Measurements from ENCODE around the gene DUSP7.

Gene DUSP7

GRCh38 chr3:52072020-52072419, 15.6 kb upstream of the DUSP7 start:
- Histone ChIP-seq H3K27me3 (ENCODE audit: control insufficient read depth in 1 of 2, insufficient read depth in 2 of 2, low read length in 2 of 2) (no peaks in the 10 kb centered on the region), H3K27ac (ENCODE audit: low read depth, low read length) (no peak overlapping the region), H3K9ac (ENCODE audit: low read length) (no peak overlapping the region), H3K36me3 (ENCODE audit: insufficient read depth, low read length) (no peaks in the 10 kb centered on the region), H3K4me1 (ENCODE audit: insufficient read depth, low read length) (peaks cover 23% of the 10 kb centered on the region), H3K4me3 (ENCODE audit: low read depth in 1 of 2, low read length in 2 of 2) (no peak overlapping the region), H3K9me3 (ENCODE audit: low read length) (no peaks in the 10 kb centered on the region)

- Histone ChIP-seq H3K9me3 (ENCODE audit: low read length) (no peaks in the 10 kb centered on the region), H3K27me3 (ENCODE audit: control insufficient read depth in 1 of 2, insufficient read depth in 2 of 2, low read length in 2 of 2) (no peaks in the 10 kb centered on the region), H3K4me3 (ENCODE audit: low read depth in 1 of 2, low read length in 2 of 2) (no peak overlapping the region), H3K36me3 (ENCODE audit: insufficient read depth, low read length) (no peaks in the 10 kb centered on the region), H3K27ac (ENCODE audit: low read depth, low read length) (no peak overlapping the region), H3K4me1 (ENCODE audit: insufficient read depth, low read length) (peaks cover 18% of the 10 kb centered on the region), H3K9ac (ENCODE audit: low read length) (no peak overlapping the region)
Measured at GRCh38 chr3:52070724-52071621, 14.6 kb upstream of the DUSP7 start.

GRCh38 chr3:52069855-52070254, 13.5 kb upstream of the DUSP7 start:
- Histone ChIP-seq H3K27me3 (ENCODE audit: control insufficient read depth in 1 of 2, insufficient read depth in 2 of 2, low read length in 2 of 2) (no peaks in the 10 kb centered on the region), H3K9me3 (ENCODE audit: low read length) (no peaks in the 10 kb centered on the region), H3K27ac (ENCODE audit: low read depth, low read length) (no peak overlapping the region), H3K36me3 (ENCODE audit: insufficient read depth, low read length) (no peaks in the 10 kb centered on the region), H3K4me3 (ENCODE audit: low read depth in 1 of 2, low read length in 2 of 2) (no peak overlapping the region), H3K9ac (ENCODE audit: low read length) (no peak overlapping the region), H3K4me1 (ENCODE audit: insufficient read depth, low read length) (peaks cover 18% of the 10 kb centered on the region)

GRCh38 chr3:52069135-52069534, 12.8 kb upstream of the DUSP7 start:
- H3K4me3 ChIP-seq (ENCODE audit: low read depth in 1 of 2, low read length in 2 of 2), result no peak overlapping the region
- no peaks in the 10 kb centered on the region for H3K36me3 ChIP-seq (ENCODE audit: insufficient read depth, low read length)
- no peaks in the 10 kb centered on the region for H3K27me3 ChIP-seq (ENCODE audit: control insufficient read depth in 1 of 2, insufficient read depth in 2 of 2, low read length in 2 of 2)
- H3K27ac ChIP-seq (ENCODE audit: low read depth, low read length), result no peak overlapping the region
- H3K9me3 ChIP-seq (ENCODE audit: low read length), result no peaks in the 10 kb centered on the region
- H3K4me1 ChIP-seq (ENCODE audit: insufficient read depth, low read length), result peaks cover 18% of the 10 kb centered on the region
- no peak overlapping the region for H3K9ac ChIP-seq (ENCODE audit: low read length)

- Histone ChIP-seq H3K36me3 (ENCODE audit: insufficient read depth, low read length) (no peaks in the 10 kb centered on the region), H3K4me3 (ENCODE audit: low read depth in 1 of 2, low read length in 2 of 2) (no peak overlapping the region), H3K4me1 (ENCODE audit: insufficient read depth, low read length) (peaks cover 18% of the 10 kb centered on the region), H3K9me3 (ENCODE audit: low read length) (no peaks in the 10 kb centered on the region), H3K27ac (ENCODE audit: low read depth, low read length) (no peak overlapping the region), H3K27me3 (ENCODE audit: control insufficient read depth in 1 of 2, insufficient read depth in 2 of 2, low read length in 2 of 2) (no peaks in the 10 kb centered on the region), H3K9ac (ENCODE audit: low read length) (no peak overlapping the region)
Measured at GRCh38 chr3:52068730-52069129, 12.4 kb upstream of the DUSP7 start.

- no peaks in the 10 kb centered on the region for H3K9me3 ChIP-seq (ENCODE audit: low read length)
- H3K9ac ChIP-seq (ENCODE audit: low read length), result no peak overlapping the region
- H3K4me1 ChIP-seq (ENCODE audit: insufficient read depth, low read length), result peaks cover 18% of the 10 kb centered on the region
- H3K36me3 ChIP-seq (ENCODE audit: insufficient read depth, low read length), result no peaks in the 10 kb centered on the region
- H3K27me3 ChIP-seq (ENCODE audit: control insufficient read depth in 1 of 2, insufficient read depth in 2 of 2, low read length in 2 of 2), result no peaks in the 10 kb centered on the region
- H3K27ac ChIP-seq (ENCODE audit: low read depth, low read length), result no peak overlapping the region
- H3K4me3 ChIP-seq (ENCODE audit: low read depth in 1 of 2, low read length in 2 of 2), result no peak overlapping the region
Measured at GRCh38 chr3:52068055-52068571, 11.7 kb upstream of the DUSP7 start.

GRCh38 chr3:52067526-52067925, 11.2 kb upstream of the DUSP7 start:
- Histone ChIP-seq H3K27me3 (ENCODE audit: control insufficient read depth in 1 of 2, insufficient read depth in 2 of 2, low read length in 2 of 2) (no peaks in the 10 kb centered on the region), H3K4me3 (ENCODE audit: low read depth in 1 of 2, low read length in 2 of 2) (no peak overlapping the region), H3K27ac (ENCODE audit: low read depth, low read length) (no peak overlapping the region), H3K36me3 (ENCODE audit: insufficient read depth, low read length) (no peaks in the 10 kb centered on the region), H3K4me1 (ENCODE audit: insufficient read depth, low read length) (peaks cover 18% of the 10 kb centered on the region), H3K9me3 (ENCODE audit: low read length) (no peaks in the 10 kb centered on the region), H3K9ac (ENCODE audit: low read length) (no peak overlapping the region)

GRCh38 chr3:52067046-52067445, 10.7 kb upstream of the DUSP7 start:
- Histone ChIP-seq H3K4me1 (ENCODE audit: insufficient read depth, low read length) (peaks cover 18% of the 10 kb centered on the region), H3K27ac (ENCODE audit: low read depth, low read length) (no peak overlapping the region)

GRCh38 chr3:52065264-52065756, 8.9 kb upstream of the DUSP7 start:
- Histone ChIP-seq H3K4me1 (ENCODE audit: insufficient read depth, low read length) (peaks cover 5% of the 10 kb centered on the region), H3K4me3 (ENCODE audit: low read depth in 1 of 2, low read length in 2 of 2) (no peak overlapping the region), H3K9me3 (ENCODE audit: low read length) (no peaks in the 10 kb centered on the region), H3K36me3 (ENCODE audit: insufficient read depth, low read length) (no peaks in the 10 kb centered on the region), H3K9ac (ENCODE audit: low read length) (no peak overlapping the region), H3K27ac (ENCODE audit: low read depth, low read length) (no peak overlapping the region), H3K27me3 (ENCODE audit: control insufficient read depth in 1 of 2, insufficient read depth in 2 of 2, low read length in 2 of 2) (no peaks in the 10 kb centered on the region)

More at GRCh38 chr3:52067046-52067445, 10.7 kb upstream of the DUSP7 start:
- no peak overlapping the region for H3K4me3 ChIP-seq (ENCODE audit: low read depth in 1 of 2, low read length in 2 of 2)
- no peak overlapping the region for H3K9ac ChIP-seq (ENCODE audit: low read length)
- H3K36me3 ChIP-seq (ENCODE audit: insufficient read depth, low read length), result no peaks in the 10 kb centered on the region
- H3K27me3 ChIP-seq (ENCODE audit: control insufficient read depth in 1 of 2, insufficient read depth in 2 of 2, low read length in 2 of 2), result no peaks in the 10 kb centered on the region
- H3K9me3 ChIP-seq (ENCODE audit: low read length), result no peaks in the 10 kb centered on the region

GRCh38 chr3:52064561-52064960, 8.2 kb upstream of the DUSP7 start:
- no peaks in the 10 kb centered on the region for H3K27me3 ChIP-seq (ENCODE audit: control insufficient read depth in 1 of 2, insufficient read depth in 2 of 2, low read length in 2 of 2)
- H3K9me3 ChIP-seq (ENCODE audit: low read length), result no peaks in the 10 kb centered on the region
- no peak overlapping the region for H3K4me3 ChIP-seq (ENCODE audit: low read depth in 1 of 2, low read length in 2 of 2)
- H3K27ac ChIP-seq (ENCODE audit: low read depth, low read length), result no peak overlapping the region
- no peak overlapping the region for H3K9ac ChIP-seq (ENCODE audit: low read length)
- no peaks in the 10 kb centered on the region for H3K36me3 ChIP-seq (ENCODE audit: insufficient read depth, low read length)
- no peaks in the 10 kb centered on the region for H3K4me1 ChIP-seq (ENCODE audit: insufficient read depth, low read length)

- no peaks in the 10 kb centered on the region for H3K4me1 ChIP-seq (ENCODE audit: insufficient read depth, low read length)
- H3K9ac ChIP-seq (ENCODE audit: low read length), result no peak overlapping the region
Measured at GRCh38 chr3:52063026-52063723, 6.8 kb upstream of the DUSP7 start.

More at GRCh38 chr3:52063026-52063723, 6.8 kb upstream of the DUSP7 start:
- Histone ChIP-seq H3K36me3 (ENCODE audit: insufficient read depth, low read length) (no peaks in the 10 kb centered on the region), H3K27me3 (ENCODE audit: control insufficient read depth in 1 of 2, insufficient read depth in 2 of 2, low read length in 2 of 2) (no peaks in the 10 kb centered on the region), H3K4me3 (ENCODE audit: low read depth in 1 of 2, low read length in 2 of 2) (no peak overlapping the region), H3K27ac (ENCODE audit: low read depth, low read length) (no peak overlapping the region), H3K9me3 (ENCODE audit: low read length) (no peaks in the 10 kb centered on the region)
